GM19452 (cell line): Measurements from ENCODE around the gene ZNF664.

ENCODE experiments used
- ATAC-seq: cut with Tn5 transposase; IDR thresholded peaks from one replicate; pipeline ENCODE4 v1.9.1; 2021; ENCODE audit not compliant: unreplicated experiment

The ZNF664 gene

GRCh38 chr12:124059752-124060151 is 86.7 kb downstream of the ZNF664 start:
- no peak for ATAC-seq
